Activated gamma-delta T cell treated with Interleukin-2 at 50 U/mL for 16 hours (primary cell): ENCODE results near the gene CDK16.

ENCODE experiments used
- DNase-seq: peaks from one replicate; pipeline ENCODE4 v3.0.0-alpha.2; 2020

The CDK16 gene

GRCh38 chrX:47209508-47210238 is 8.8 kb upstream of the CDK16 start:
- DNase-seq: no peak

DNA sequence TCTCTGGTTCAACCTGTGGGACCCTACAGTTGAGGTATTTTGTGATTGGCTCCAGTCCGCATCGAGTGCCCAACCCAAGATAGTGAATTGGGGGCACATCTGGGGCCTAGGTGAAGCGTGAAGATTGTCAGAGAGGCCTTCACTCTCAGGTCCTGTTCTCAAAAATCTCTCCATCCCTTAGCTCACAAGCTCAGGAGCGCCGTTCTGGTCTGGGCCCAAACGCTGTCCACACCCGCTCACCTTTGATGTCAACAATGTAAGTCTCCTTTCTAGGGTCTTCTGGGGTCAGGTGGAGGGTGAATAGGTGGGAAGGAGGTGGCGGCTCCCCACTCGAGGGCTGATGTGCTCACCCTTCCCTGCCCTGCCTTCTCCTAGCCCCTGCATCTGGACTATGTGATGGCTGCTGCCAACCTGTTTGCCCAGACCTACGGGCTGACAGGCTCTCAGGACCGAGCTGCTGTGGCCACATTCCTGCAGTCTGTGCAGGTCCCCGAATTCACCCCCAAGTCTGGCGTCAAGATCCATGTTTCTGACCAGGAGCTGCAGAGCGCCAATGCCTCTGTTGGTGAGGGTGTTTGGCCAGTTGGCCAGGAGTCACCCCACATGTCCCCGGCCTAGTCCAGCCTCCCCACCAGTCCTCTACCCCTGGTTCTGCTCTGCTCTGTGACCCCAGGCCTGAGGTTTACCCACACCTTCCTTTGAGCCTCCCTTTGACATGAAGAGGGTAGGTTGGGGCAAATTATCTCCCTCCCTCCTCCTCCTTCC is 7.6 kb upstream of the CDK16 start:
- no peak for DNase-seq

GRCh38 chrX:47212381-47213293 is 5.8 kb upstream of the CDK16 start:
- no peak for DNase-seq

DNA sequence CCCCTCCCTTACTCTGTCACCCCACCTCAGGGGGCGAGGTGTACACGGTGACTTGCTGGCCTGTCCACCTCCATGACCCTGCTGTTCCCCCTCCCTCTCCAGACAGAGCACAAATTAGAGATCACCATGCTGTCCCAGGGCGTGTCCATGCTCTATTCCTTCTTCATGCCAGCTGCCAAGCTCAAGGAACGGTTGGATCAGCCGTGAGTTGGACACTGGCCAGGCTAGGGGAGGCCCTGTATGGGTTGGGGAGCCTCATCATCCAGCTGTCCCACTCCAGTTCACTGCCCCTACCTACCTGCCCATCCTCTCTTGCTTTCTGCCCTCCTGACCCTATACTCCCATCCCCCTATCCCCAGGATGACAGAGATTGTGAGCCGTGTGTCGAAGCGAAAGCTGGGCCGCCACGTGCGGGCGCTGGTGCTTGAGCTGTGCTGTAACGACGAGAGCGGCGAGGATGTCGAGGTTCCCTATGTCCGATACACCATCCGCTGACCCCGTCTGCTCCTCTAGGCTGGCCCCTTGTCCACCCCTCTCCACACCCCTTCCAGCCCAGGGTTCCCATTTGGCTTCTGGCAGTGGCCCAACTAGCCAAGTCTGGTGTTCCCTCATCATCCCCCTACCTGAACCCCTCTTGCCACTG is 3.9 kb upstream of the CDK16 start:
- no peak for DNase-seq

GRCh38 chrX:47215291-47215900 is 3.1 kb upstream of the CDK16 start:
- no peak for DNase-seq

DNA sequence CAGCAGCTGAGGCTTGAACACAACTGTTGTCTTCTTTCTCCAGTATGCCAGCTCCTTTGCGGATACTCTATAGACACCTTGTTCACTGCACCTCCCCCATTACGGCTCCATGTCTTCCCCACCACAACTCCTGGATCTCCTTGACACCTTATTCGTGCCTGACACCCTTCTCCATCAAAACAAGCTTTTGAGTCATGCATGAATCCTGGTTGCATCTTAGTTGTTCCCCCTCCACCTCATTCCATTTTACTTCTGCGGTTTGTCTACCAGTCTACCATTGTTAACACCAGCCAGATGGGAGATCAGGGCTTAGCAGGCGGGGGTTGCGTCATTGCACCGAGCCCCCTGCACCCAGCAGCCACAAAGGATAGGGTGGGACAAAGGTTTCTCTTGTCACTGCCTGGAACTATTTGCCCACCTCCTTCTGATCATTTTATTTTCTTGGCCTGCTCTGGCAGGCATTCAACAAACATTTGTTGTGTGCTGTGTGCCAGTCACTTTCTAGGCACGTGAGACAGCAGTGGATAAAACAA is 2.0 kb upstream of the CDK16 start:
- no peak for DNase-seq

DNA sequence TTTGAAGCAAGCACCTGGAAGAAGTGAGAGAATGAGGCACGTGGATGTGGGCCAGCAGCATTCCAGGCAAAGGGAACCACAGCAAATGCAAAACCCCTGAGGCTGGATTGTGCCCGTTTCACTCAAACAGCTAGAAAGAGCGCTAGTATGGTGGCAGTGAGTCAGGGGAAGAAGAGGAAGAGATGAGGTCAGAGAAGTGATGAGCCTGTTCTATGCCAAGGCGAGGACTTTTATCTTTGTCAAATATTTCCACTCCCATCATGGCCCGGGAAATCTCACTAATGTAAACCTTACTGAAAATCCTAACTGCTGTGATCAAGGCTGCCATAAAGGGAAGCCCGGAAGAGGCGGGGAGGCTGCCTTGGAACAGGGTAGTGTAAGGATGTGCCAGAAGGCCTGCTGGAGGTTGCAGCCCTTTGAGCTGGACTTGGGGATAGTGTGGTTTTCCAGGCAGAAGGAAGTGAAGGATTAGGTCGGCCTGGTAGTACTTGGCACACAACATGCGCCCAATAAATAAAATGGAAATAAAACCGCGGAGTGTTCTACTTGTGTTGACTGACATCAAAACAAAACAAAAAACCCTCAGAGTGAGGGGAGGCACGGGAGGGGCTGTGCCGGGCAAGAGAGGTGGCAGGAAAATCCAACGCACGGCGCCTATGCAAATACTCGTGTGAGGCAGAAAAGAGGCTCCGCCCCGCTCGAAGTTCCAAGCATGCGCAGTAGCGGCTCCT is 1.2 kb upstream of the CDK16 start:
- no peak for DNase-seq

DNA sequence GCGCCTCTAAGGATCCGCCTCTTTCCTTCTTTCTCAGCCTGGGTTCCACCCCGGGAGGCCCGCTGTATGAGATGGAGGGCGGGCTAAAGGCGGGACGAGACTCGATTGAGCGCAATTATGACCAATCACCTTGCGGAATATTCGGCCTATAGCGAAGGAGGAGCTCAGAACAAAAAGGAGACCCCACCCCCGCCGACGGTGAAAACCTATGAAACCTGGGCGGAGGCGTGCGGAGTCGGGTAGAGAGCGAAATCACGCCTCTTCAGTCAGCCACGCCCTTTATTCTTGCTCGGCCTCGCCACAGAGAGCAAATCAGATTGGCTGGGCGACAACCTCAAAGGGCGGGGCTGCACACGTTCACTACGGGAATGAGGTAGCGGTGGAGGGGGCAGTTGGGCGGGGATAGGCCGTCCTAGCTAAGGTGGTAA is 615 bp upstream of the CDK16 start:
- DNase-seq: peak; percentile 98

- DNase-seq: peak; percentile 42
Measured at GRCh38 chrX:47218920-47219815, 687 bp downstream of the CDK16 start.

DNA sequence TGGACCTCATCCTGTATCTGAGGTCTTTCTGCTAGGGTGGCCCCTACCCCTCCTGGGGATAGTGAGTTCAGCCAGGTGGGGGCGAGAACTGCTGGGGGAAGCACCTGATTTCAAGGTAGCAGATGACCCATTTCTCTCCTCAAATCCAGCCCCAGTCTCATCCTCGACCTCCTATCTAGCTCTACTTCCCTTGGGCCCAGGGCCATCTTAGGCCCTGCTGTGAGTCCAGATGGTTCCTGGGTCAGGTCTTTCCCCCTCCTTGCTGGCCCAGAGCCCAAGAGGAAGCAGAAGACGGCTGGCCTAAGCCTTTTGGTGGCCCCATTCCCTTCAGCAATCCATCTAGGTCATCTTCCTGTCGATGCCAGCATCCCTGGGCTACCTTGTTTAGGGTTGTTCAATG is 3.3 kb downstream of the CDK16 start:
- no peak for DNase-seq

- no peak for DNase-seq
Measured at GRCh38 chrX:47222751-47223350, 4.4 kb downstream of the CDK16 start.

DNA sequence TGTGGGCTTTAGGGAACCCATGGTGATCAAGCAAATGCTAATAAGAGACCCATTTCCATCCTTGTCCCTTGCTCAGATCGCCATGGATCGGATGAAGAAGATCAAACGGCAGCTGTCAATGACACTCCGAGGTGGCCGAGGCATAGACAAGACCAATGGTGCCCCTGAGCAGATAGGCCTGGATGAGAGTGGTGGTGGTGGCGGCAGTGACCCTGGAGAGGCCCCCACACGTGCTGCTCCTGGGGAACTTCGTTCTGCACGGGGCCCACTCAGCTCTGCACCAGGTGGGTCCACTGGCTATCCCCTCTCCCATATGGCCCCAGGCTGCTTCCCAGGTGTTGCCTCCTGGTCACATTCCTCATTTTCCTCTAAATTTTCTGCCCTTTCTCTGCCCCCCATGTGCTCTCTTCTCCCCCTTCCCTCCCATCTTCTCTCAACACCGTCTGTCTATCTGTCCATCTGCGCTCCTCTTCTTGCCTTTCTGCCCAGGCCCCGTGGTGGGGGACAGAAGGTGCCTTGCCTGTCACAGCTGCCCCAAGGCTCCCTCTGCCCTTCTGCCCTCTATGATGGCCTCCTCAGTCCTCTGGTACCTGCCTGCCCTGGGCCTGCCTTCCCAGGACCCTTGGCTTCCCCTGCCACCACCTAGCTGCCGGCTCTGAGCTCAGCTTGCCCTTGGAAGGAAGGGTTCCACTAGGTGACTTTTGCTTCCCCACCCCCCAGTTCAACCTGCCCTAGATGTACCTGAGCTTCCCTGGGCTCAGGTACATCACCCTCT is 5.2 kb downstream of the CDK16 start:
- DNase-seq: no peak

DNA sequence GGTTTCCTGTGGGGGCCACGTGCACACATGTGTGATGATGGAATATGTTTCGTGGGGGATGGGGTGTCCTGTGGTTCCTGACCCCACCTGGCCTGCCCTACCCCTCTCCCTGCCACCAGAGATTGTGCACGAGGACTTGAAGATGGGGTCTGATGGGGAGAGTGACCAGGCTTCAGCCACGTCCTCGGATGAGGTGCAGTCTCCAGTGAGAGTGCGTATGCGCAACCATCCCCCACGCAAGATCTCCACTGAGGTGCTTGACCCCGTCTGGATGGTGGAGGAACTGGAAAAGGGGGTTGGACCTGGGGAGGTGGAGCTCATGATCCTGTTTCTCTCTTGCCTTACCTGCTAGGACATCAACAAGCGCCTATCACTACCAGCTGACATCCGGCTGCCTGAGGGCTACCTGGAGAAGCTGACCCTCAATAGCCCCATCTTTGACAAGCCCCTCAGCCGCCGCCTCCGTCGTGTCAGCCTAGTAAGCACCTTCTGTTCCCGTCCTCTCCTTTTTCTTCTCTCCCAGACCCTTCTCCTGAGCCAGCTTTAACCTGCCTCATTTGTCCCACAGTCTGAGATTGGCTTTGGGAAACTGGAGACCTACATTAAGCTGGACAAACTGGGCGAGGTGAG is 5.9 kb downstream of the CDK16 start:
- no peak for DNase-seq

- no peak for DNase-seq
Measured at GRCh38 chrX:47224896-47225290, 6.4 kb downstream of the CDK16 start.

- no peak for DNase-seq
Measured at GRCh38 chrX:47226071-47226470, 7.6 kb downstream of the CDK16 start.

GRCh38 chrX:47226531-47227333 is 8.3 kb downstream of the CDK16 start:
- no peak for DNase-seq

GRCh38 chrX:47227334-47227583 is 8.8 kb downstream of the CDK16 start:
- no peak for DNase-seq
